Putamen (tissue), 1 donor: ENCODE data around the gene OGT.
A peak's percentile ranks its signal among the peaks of the same experiment; 100 is the strongest.
"Not testable (repeated sequence)": the region's sequence is repeated elsewhere in the genome, so short reads cannot be mapped to it uniquely, and the experiment has no call there.

Experiments
- DNase-seq: peaks from one replicate; pipeline ENCODE4 v3.0.0-alpha.2; 2016; ENCODE audit warnings: low spot score

OGT gene

GRCh38 chrX:71540801-71541200 lies 7.9 kb downstream of the OGT start:
- DNase-seq: no peak

GRCh38 chrX:71541210-71542022 lies 8.5 kb downstream of the OGT start:
- no peak for DNase-seq

GRCh38 chrX:71542411-71542810 lies 9.5 kb downstream of the OGT start:
- DNase-seq: no peak

- no peak for DNase-seq
Observed at GRCh38 chrX:71542825-71543224, 9.9 kb downstream of the OGT start.

GRCh38 chrX:71543316-71543715 lies 10.4 kb downstream of the OGT start:
- no peak for DNase-seq

- DNase-seq: peak; percentile 33
Observed at GRCh38 chrX:71545364-71545763, 12.5 kb downstream of the OGT start.

GRCh38 chrX:71546879-71547278 lies 14.0 kb downstream of the OGT start:
- DNase-seq: no peak

GRCh38 chrX:71547339-71547738 lies 14.4 kb downstream of the OGT start:
- DNase-seq: no peak

- no peak for DNase-seq
Observed at GRCh38 chrX:71549986-71550385, 17.1 kb downstream of the OGT start.

- no peak for DNase-seq
Observed at GRCh38 chrX:71550578-71550977, 17.7 kb downstream of the OGT start.

- DNase-seq: no peak
Observed at GRCh38 chrX:71556036-71556435, 23.1 kb downstream of the OGT start.

- DNase-seq: no peak
Observed at GRCh38 chrX:71558920-71559319, 26.0 kb downstream of the OGT start.

GRCh38 chrX:71559773-71560172 lies 26.9 kb downstream of the OGT start:
- not testable (repeated sequence) for DNase-seq

- no peak for DNase-seq
Observed at GRCh38 chrX:71563921-71564320, 31.0 kb downstream of the OGT start.

GRCh38 chrX:71565474-71566041 lies 32.7 kb downstream of the OGT start:
- no peak for DNase-seq

- not testable (repeated sequence) for DNase-seq
Observed at GRCh38 chrX:71571390-71571789, 38.5 kb downstream of the OGT start.

GRCh38 chrX:71573590-71573989 lies 40.7 kb downstream of the OGT start:
- DNase-seq: no peak

GRCh38 chrX:71577682-71578081 lies 44.8 kb downstream of the OGT start:
- DNase-seq: no peak

- DNase-seq: no peak
Observed at GRCh38 chrX:71578253-71579135, 45.6 kb downstream of the OGT start, which contains the start of gene GCNA. GCNA (plus strand) TSS chrX:71578437; CDS start chrX:71580822, 2,385 bp downstream.

GRCh38 chrX:71579136-71579989 lies 46.5 kb downstream of the OGT start:
- no peak for DNase-seq

GRCh38 chrX:71579990-71580380 lies 47.1 kb downstream of the OGT start:
- DNase-seq: no peak

- no peak for DNase-seq
Observed at GRCh38 chrX:71581210-71581609, 48.3 kb downstream of the OGT start.
